DOHH2 (cell line): Measurements from ENCODE around the gene RENBP.

Experiments used
- H3F3A ChIP-seq: fragments of 200-600 bp; sonication (generic), shearing (Covaris generic); 2 replicates; pipeline ENCODE4 v1.6.0; 2016; ENCODE audit warnings: antibody characterized with exemption, mild to moderate bottlenecking; ENCODE audit not compliant: control insufficient read depth, insufficient read depth
- H3K27ac ChIP-seq: fragments of 200-600 bp; sonication (generic); 2 replicates; pipeline ENCODE4 v1.5.1; 2014; ENCODE audit warnings: low read depth, mild to moderate bottlenecking, low read length, moderate library complexity
- H3K27me3 ChIP-seq: fragments of 200-600 bp; sonication (generic); 2 replicates; pipeline ENCODE4 v1.6.1; 2014; ENCODE audit warnings: mild to moderate bottlenecking, low read length, mixed read lengths; ENCODE audit not compliant: control insufficient read depth
- H3K36me3 ChIP-seq: fragments of 200-600 bp; sonication (generic); 2 replicates; pipeline ENCODE4 v1.6.1; 2014; ENCODE audit warnings: mild to moderate bottlenecking, low read length, moderate library complexity, mixed read lengths; ENCODE audit not compliant: control insufficient read depth
- H3K4me1 ChIP-seq: fragments of 200-600 bp; sonication (generic); 2 replicates; pipeline ENCODE4 v1.6.1; 2014; ENCODE audit warnings: mild to moderate bottlenecking, low read length, mixed read lengths; ENCODE audit not compliant: control insufficient read depth
- H3K4me2 ChIP-seq: fragments of 200-600 bp; sonication (generic); 2 replicates; pipeline ENCODE4 v1.6.0; 2014; ENCODE audit warnings: mild to moderate bottlenecking, low read length, moderate library complexity
- H3K4me3 ChIP-seq: fragments of 200-600 bp; sonication (generic); 2 replicates; pipeline ENCODE4 v1.5.1; 2014; ENCODE audit warnings: mild to moderate bottlenecking, low read length, mixed read lengths
- H3K79me2 ChIP-seq: fragments of 200-600 bp; sonication (generic); 2 replicates; pipeline ENCODE4 v1.6.1; 2014; ENCODE audit warnings: mild to moderate bottlenecking, low read length, mixed read lengths; ENCODE audit not compliant: control insufficient read depth
- H3K9me2 ChIP-seq: fragments of 200-600 bp; sonication (generic); replicated peaks from 2 replicates; pipeline ENCODE4 v1.6.1; 2014; ENCODE audit warnings: mild to moderate bottlenecking, low read length, mixed read lengths; ENCODE audit not compliant: control insufficient read depth
- H3K9me3 ChIP-seq: fragments of 200-600 bp; sonication (generic); 2 replicates; pipeline ENCODE4 v1.6.1; 2014; ENCODE audit warnings: antibody characterized with exemption, low read length, mixed read lengths; ENCODE audit not compliant: control insufficient read depth, insufficient read depth
- H4K20me1 ChIP-seq: fragments of 200-600 bp; sonication (generic); 2 replicates; pipeline ENCODE4 v1.6.0; 2014; ENCODE audit warnings: low read depth, mild to moderate bottlenecking, antibody characterized with exemption, low read length, moderate library complexity; ENCODE audit not compliant: control insufficient read depth, insufficient read depth
- EZH2phosphoT487 ChIP-seq: fragments of 200-600 bp; sonication (generic); IDR thresholded peaks from 2 replicates; pipeline ENCODE4 v1.6.1; 2017; ENCODE audit warnings: borderline replicate concordance, mild to moderate bottlenecking, antibody characterized with exemption, low read length, moderate library complexity, mixed read lengths
- TF ChIP-seq, protein P1 (sequence below): fragments of 200-600 bp; sonication (generic); IDR thresholded peaks from one replicate; pipeline ENCODE4 v1.5.1; 2014; ENCODE audit warnings: antibody characterized with exemption, mild to moderate bottlenecking, low read depth, low read length; ENCODE audit not compliant: poor library complexity, severe bottlenecking

The RENBP gene

DNA sequence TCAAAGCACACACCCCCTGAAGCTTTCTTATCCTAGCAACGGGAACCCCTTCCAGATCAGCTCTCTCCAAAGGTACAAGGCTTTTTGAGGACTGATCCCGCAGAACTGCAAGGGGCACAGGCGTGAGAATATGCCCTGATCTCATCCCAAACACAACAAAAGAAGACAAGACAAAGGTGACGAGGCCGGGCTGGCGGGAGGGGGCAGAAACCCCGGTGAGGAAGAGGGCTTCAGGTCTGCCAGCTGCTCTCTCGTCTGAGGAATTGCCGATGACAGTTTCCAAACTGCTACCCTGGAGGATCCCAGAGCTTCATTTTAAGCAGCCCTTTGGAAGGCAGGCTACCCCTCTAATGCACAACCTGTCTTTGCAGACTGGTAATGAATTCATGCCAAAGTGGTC is 23.8 kb upstream of the RENBP start:
- Histone ChIP-seq H3K4me1 (peaks cover 31% of the 10 kb centered on the region), H3F3A (0 out of 2 replicates have a peak, but pooled peaks cover 3% of the 10 kb centered on the region), H3K9me2 (no peaks in the 10 kb centered on the region), H3K4me3 (peak overlapping the region; percentile 94), H4K20me1 (peaks cover 7% of the 10 kb centered on the region), H3K27me3 (no peaks in the 10 kb centered on the region), H3K27ac (peak overlapping the region; percentile 96; the same call in 1 of the 2 replicates), H3K9me3 (no peaks in the 10 kb centered on the region), H3K36me3 (peaks cover 75% of the 10 kb centered on the region), H3K79me2 (peaks cover 86% of the 10 kb centered on the region), H3K4me2 (peak overlapping the region; percentile 96)
- TF ChIP-seq, protein P1, sequence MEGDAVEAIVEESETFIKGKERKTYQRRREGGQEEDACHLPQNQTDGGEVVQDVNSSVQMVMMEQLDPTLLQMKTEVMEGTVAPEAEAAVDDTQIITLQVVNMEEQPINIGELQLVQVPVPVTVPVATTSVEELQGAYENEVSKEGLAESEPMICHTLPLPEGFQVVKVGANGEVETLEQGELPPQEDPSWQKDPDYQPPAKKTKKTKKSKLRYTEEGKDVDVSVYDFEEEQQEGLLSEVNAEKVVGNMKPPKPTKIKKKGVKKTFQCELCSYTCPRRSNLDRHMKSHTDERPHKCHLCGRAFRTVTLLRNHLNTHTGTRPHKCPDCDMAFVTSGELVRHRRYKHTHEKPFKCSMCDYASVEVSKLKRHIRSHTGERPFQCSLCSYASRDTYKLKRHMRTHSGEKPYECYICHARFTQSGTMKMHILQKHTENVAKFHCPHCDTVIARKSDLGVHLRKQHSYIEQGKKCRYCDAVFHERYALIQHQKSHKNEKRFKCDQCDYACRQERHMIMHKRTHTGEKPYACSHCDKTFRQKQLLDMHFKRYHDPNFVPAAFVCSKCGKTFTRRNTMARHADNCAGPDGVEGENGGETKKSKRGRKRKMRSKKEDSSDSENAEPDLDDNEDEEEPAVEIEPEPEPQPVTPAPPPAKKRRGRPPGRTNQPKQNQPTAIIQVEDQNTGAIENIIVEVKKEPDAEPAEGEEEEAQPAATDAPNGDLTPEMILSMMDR, result no peak
- TF ChIP-seq EZH2phosphoT487, result no peak

DNA sequence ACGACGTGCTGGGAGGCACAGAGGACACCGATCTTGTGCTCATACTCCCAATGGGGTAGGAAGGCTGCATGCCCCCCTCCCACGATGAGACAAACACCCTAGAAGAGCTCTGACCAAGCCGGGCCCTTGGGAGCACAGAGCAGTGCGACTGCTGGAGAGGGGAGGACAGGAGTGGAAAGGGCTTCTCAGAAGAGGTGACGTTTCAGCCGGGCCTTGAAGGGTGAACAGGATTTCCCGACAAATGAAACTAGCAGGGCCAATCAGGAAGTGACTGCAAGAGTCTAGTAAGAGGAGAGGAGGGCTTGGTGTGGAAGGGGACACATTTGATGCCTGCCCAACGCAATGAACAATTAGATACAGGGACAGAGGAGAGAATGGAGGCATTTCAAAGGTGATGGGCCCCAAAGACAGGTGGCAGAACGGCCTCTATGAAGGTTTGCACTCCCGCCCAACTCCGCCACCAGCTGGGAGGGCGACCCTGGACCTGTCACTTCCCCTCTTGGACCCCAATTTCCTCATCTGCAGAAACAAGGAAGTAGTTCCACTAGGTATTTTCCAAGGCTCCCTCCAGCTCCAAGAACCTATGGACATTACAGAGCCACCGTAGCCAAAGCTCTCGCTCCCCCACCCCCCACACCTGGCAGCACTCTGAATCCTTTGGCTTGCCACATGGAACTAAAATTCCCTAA is 23.2 kb upstream of the RENBP start:
- peaks cover 7% of the 10 kb centered on the region for H4K20me1 ChIP-seq
- H3K9me2 ChIP-seq, result no peaks in the 10 kb centered on the region
- peak overlapping the region; percentile 94 for H3K4me3 ChIP-seq
- peaks cover 88% of the 10 kb centered on the region for H3K79me2 ChIP-seq
- H3K4me2 ChIP-seq, result peak overlapping the region; percentile 96
- H3K4me1 ChIP-seq, result peaks cover 31% of the 10 kb centered on the region
- H3K27ac ChIP-seq, result peak overlapping the region; percentile 96; the same call in 1 of the 2 replicates
- no peaks in the 10 kb centered on the region for H3K9me3 ChIP-seq
- no peaks in the 10 kb centered on the region for H3F3A ChIP-seq
- no peaks in the 10 kb centered on the region for H3K27me3 ChIP-seq
- TF ChIP-seq, protein P1, result no peak
- H3K36me3 ChIP-seq, result peaks cover 77% of the 10 kb centered on the region

DNA sequence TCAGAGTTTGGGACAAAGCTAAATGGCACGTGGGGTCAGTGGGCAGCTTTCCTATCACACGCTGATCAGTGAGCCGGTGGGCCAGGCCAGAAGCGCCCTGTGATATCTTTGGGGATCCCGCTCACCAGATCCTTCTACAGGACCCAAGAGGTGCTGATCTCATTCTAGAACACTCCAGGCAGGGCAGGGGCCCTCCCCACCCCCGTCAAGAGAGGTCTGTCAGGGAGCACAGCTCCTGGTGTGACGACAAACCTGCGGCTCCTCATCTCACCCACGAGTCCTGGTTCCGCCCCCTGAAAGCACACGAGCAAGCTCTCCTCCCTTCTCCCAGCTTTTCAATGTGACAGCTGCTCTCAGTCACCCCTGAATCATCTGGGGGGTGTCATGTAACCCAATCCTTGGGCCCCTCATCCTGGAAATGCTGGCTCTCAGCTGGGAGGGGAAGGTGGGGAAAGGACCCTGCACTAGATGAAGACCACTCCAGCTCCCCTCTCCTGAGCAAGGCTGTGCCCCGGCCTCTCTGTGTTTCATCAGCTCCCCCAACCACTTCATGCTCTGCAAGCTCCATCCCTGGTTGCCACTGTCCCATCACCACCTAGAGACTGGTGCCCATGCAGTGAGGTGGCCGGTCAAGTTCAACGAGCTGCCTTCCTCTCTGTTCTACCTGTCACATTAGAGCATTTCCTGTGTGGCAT is 22.5 kb upstream of the RENBP start:
- Histone ChIP-seq H3K9me2 (no peaks in the 10 kb centered on the region), H4K20me1 (peaks cover 7% of the 10 kb centered on the region), H3F3A (no peaks in the 10 kb centered on the region), H3K9me3 (no peaks in the 10 kb centered on the region), H3K27ac (0 out of 2 replicates have a peak overlapping the region, but pooled peaks have one; percentile 7), H3K4me2 (peak overlapping the region; percentile 96), H3K27me3 (no peaks in the 10 kb centered on the region), H3K79me2 (peaks cover 91% of the 10 kb centered on the region), H3K4me1 (peaks cover 31% of the 10 kb centered on the region), H3K36me3 (peaks cover 84% of the 10 kb centered on the region), H3K4me3 (peak overlapping the region; percentile 94)
- no peak for TF ChIP-seq EZH2phosphoT487
- TF ChIP-seq, protein P1, result no peak
